ENCODE data around the gene CPED1.
"Not testable (repeated sequence)": the region's sequence is repeated elsewhere in the genome, so short reads cannot be mapped to it uniquely, and the experiment has no call there.

CPED1 gene

DNA sequence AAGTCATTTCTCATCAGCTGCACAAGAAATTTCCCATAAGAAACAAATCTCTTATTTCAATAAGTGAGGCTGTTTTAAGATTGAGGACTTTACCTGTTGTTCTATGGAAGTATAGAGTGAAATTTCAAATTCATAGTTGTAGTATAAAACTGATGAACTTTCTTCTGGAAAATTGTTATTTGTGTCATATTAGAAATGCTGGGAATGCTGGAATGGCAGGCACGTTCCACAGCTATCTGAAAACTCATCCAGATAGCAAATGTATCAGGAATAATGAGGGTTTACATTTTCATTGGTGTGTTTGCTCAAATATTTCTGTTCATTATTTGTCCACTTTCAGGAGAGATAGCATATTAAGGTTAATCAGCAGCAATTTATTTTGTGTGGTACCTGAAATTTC lies 40.8 kb downstream of the CPED1 start:
- no peak for TF ChIP-seq CTCF (IDR thresholded peaks at IDR 0.05; ENCODE audit: low read depth, low read length)

DNA sequence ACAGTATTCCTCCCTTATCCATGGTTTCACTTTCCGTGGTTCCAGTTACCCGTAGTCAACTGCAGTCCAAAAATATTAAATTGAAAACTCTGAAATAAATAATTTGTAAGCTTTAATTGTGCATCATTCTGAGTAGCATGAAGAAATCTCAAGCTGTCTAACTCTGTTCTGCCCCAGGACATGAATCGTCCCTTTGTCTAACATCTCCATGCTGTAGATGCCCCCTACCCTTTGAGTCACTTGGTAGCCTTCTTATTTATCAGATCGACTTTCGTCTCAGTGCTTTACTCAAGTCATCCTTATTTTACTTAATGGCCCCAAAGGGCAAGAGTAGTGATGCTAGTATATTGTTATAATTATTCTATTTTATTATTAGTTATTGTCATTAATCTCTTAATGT lies 41.8 kb downstream of the CPED1 start:
- DNase-seq (ENCODE audit: low read depth, low spot score): no peak
- H3K4me3 ChIP-seq (ENCODE audit: low read depth, low read length): no peak overlapping the region
- TF ChIP-seq CTCF (IDR thresholded peaks at IDR 0.05; ENCODE audit: low read depth, low read length): no peak
- in situ Hi-C loops (cut with HindIII; ENCODE audit: low sequenced_read_pairs): no loop called here

More for the DNA sequence above, 40.8 kb downstream of the CPED1 start:
- no peak overlapping the region for H3K4me3 ChIP-seq (ENCODE audit: low read depth, low read length)
- in situ Hi-C loops (cut with HindIII; ENCODE audit: low sequenced_read_pairs): no loop called here
- DNase-seq (ENCODE audit: low read depth, low spot score): no peak

DNA sequence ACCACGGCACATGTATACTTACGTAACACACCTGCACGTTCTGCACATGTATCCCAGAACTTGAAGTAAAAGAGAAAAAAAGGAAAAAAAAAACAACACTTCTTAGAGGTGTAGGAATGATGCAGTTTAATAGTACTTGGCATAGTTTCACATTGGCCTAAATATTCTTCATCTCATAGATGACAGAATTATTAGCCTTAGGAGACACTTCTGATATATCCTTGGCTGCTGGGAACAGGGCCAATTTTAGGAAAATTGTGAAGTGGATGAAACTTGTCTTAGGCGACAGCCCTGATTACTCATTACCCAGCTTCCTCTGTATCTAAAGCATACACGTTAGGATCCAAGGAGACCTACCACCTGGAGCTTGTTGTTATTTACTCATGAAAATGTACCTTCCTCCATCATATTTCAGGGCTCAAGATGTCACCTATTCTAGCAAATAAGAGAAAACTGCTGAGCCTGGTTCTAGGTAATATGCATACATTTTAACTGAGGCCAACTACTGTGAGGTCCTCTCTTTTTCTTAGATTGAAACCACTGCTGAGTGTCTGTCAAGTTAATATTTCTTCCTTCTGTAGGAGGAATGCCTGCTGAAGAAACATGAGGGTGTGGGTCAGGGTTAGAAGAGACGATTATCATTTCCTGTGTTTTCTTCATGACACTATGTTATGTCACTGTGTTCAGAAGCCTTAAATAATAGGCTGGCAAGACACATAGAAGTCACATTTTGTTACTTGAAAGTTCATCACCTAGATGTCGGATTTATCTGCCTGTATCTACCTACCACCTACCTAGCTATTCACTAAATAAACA lies 44.3 kb downstream of the CPED1 start:
- in situ Hi-C loops (cut with HindIII; ENCODE audit: low sequenced_read_pairs): no loop called here
- TF ChIP-seq CTCF (IDR thresholded peaks at IDR 0.05; ENCODE audit: low read depth, low read length): no peak
- no peak for DNase-seq (ENCODE audit: low read depth, low spot score)
- no peak overlapping the region for H3K4me3 ChIP-seq (ENCODE audit: low read depth, low read length)

DNA sequence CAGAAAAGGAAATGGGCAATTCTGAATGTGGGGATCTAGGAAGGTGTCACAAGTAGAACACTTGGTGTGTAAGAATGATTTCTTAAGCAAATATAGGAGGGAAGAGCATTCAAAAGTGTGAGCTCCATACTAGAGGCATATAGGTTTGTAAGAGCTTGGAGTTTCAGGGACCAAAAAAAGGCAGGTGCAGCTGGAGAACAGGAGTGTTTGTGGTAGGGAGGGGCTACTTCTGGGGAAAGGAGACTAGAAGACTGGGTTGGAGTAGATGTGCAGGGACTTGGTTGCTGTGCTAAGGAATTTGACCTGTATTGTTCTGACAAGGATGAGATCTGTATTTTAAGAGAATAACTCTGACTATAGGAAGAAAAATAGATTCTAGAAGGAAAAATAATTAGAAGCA lies 46.4 kb downstream of the CPED1 start:
- in situ Hi-C loops (cut with HindIII; ENCODE audit: low sequenced_read_pairs): no loop called here
- no peak for TF ChIP-seq CTCF (IDR thresholded peaks at IDR 0.05; ENCODE audit: low read depth, low read length)
- no peak for DNase-seq (ENCODE audit: low read depth, low spot score)
- H3K4me3 ChIP-seq (ENCODE audit: low read depth, low read length): no peak overlapping the region

GRCh38 chr7:121036776-121037175 lies 48.3 kb downstream of the CPED1 start:
- H3K4me3 ChIP-seq (ENCODE audit: low read depth, low read length); in situ Hi-C loops (cut with HindIII; ENCODE audit: low sequenced_read_pairs); DNase-seq (ENCODE audit: low read depth, low spot score): not testable (repeated sequence)

DNA sequence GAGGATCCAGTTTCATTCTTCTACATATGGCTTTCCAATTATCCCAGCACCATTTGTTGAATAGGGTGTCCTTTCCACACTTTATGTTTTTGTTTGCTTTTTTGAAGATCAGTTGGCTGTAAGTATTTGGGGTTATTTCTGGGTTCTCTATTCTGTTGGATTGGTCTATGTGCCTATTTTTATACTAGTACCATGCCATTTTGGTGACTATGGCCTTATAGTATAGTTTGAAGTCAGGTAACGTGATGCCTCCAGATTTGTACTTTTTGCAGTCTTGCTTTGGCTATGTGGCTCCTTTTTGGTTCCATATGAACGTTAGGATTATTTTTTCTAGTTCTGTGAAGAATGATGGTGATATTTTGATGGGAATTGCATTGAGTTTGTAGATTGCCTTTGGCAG lies 48.8 kb downstream of the CPED1 start:
- H3K4me3 ChIP-seq (ENCODE audit: low read depth, low read length); DNase-seq (ENCODE audit: low read depth, low spot score); in situ Hi-C loops (cut with HindIII; ENCODE audit: low sequenced_read_pairs): not testable (repeated sequence)

GRCh38 chr7:121037957-121038716 lies 49.6 kb downstream of the CPED1 start:
- in situ Hi-C loops (cut with HindIII; ENCODE audit: low sequenced_read_pairs): no loop called here
- no peak for TF ChIP-seq CTCF (IDR thresholded peaks at IDR 0.05; ENCODE audit: low read depth, low read length)
- no peak overlapping the region for H3K4me3 ChIP-seq (ENCODE audit: low read depth, low read length)
- DNase-seq (ENCODE audit: low read depth, low spot score): no peak

All from astrocyte of the spinal cord (primary cell).